ENCODE results near the gene SEMA6D.

SEMA6D gene

GRCh38 chr15:47784820-47785219, 67.5 kb downstream of the SEMA6D start:
- no peak for DNase-seq (ENCODE audit: low read depth in 2 of 2)

GRCh38 chr15:47786371-47786770, 69.1 kb downstream of the SEMA6D start:
- DNase-seq (ENCODE audit: low read depth in 2 of 2): no peak

GRCh38 chr15:47787875-47788274, 70.6 kb downstream of the SEMA6D start:
- no peak for DNase-seq (ENCODE audit: low read depth in 2 of 2)

GRCh38 chr15:47788685-47789084, 71.4 kb downstream of the SEMA6D start:
- DNase-seq (ENCODE audit: low read depth in 2 of 2): no peak

DNA sequence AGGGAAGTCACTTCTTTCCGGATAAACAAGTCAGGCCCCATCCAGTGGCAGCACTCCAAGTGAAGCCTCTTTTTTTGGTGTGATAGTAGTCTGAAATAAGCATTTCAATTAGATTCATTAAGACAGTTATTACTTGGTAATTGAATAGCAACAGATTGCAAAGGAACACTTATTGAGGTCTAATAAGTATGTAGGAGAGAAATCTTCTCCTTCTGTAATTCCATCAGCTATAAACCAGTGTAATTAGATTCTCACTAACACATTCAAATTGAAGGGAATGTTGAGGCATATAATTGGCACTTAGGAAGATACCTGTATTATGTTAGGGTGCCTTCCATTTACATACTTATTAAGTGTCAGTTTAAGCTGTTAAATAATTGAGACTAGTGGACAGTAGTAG, 73.9 kb downstream of the SEMA6D start:
- no peak for DNase-seq (ENCODE audit: low read depth in 2 of 2)

- DNase-seq (ENCODE audit: low read depth in 2 of 2): no peak
These were observed 74.9 kb downstream of the SEMA6D start for GRCh38 chr15:47792231-47792630.

DNA sequence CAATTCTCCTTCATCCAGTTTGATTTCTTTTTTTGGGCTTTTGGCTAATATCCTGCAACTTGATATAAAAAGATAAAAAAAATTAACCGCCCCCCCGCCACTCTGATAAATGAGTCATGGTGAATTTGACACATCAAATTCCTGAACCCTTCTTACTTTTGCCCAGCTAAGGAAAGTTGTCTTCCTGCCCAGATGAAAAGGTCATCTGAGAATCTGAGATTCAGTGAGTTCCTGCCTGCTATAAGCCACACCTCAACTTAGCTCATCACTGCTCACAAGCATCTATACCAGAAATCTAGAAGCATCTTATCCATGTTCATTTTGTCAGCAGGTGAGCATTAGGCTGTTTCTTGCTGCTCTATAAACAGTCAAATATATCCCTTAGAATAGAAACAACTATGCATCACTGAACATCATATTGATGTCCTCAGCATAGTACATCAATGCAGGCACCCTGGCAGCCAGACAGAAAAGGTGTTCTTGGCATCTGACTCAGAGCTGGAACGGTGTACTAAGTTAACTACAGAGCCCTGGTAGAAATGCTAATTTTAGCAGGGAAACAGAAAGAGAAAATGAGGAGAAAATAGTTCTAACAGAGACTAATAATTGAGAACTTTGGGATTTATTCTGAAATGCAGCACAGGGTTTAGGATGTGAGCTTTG, 77.1 kb downstream of the SEMA6D start:
- no peak for DNase-seq (ENCODE audit: low read depth in 2 of 2)

- DNase-seq (ENCODE audit: low read depth in 2 of 2): no peak
These were observed 78.6 kb downstream of the SEMA6D start for GRCh38 chr15:47795864-47796263.

DNA sequence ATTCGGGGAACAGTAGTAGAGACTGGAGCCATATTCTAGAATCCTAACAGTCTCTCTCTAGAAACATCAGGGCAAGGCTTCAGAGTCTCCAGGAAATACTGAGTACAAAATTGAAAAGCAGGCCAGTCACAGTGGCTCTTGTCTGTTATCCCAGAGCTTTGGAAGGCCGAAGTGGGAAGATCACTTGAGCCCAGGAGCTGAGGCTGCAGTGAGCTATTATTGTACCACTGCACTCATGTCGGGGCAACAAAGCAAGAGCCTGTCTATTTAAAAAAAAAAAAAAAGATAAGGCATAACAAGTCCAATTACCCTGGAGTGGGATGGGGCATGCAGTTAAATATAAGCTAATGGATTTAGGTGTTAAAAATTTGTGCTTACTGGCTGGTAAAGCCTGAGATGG, 79.0 kb downstream of the SEMA6D start:
- no peak for DNase-seq (ENCODE audit: low read depth in 2 of 2)

DNA sequence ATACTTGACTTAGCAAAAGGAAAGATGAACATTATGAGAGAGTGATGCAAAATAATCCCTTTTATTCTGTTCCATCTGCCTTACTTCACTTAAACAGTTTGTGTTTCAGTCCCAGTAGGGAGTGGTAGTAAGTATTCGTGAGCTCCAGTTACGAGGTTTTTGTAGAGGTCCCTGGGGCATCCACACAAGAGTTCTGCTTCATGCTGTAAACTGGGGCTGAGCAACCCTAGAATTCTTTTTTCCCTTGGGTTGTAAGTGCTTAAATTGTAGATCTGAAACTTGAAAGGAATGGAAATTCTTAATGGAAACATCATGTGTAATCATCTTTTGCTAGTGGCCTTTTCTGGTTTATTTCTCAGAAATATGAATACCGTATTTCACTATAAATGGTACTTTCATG, 79.5 kb downstream of the SEMA6D start:
- DNase-seq (ENCODE audit: low read depth in 2 of 2): no peak

DNA sequence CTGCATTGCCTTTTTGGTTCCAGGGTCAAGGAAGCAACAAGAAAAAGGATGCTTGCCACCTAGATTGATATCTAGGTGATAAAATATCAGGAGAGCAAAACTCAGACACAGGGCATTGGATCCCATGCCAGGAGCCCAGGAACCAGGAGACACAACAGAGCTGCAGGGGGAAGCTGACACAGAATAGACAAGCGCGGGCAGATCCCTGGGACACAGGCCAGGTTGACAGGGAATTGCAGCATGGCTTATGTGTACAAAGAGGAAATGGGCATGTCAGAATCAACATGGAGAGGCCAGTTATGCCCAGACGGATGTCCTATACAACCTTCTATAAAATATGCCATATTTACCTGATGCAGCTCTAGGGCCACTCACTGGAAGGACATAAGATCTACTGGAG, 84.2 kb downstream of the SEMA6D start:
- DNase-seq (ENCODE audit: low read depth in 2 of 2): no peak

DNA sequence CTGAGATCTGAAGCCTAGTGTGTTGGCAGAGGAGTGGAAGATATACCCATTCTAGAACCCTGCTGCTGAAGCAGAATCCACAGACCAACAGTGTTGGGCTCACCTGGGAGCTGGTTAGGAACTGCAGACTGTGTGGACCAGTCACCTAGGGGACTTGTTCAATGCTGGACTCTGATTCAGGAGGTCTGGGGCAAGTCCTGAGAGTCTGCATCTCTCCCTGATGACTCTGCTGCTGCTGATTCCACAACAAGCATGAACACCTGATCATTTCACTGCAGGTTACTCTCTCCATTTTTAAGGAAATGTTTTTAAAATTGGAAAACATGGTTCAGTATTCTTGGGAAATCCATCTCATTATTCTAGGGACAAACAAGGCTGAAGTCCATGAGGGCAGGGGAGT, 84.9 kb downstream of the SEMA6D start:
- no peak for DNase-seq (ENCODE audit: low read depth in 2 of 2)

- no peak for DNase-seq (ENCODE audit: low read depth in 2 of 2)
These were observed 86.5 kb downstream of the SEMA6D start for GRCh38 chr15:47803767-47804166.

- no peak for DNase-seq (ENCODE audit: low read depth in 2 of 2)
These were observed 87.4 kb downstream of the SEMA6D start for GRCh38 chr15:47804733-47805132.

- no peak for DNase-seq (ENCODE audit: low read depth in 2 of 2)
These were observed 88.7 kb downstream of the SEMA6D start for GRCh38 chr15:47806008-47806407.

GRCh38 chr15:47811172-47811571, 93.9 kb downstream of the SEMA6D start:
- no peak for DNase-seq (ENCODE audit: low read depth in 2 of 2)

- DNase-seq (ENCODE audit: low read depth in 2 of 2): no peak
These were observed 95.2 kb downstream of the SEMA6D start for GRCh38 chr15:47812470-47812999.

- no peak for DNase-seq (ENCODE audit: low read depth in 2 of 2)
These were observed 96.6 kb downstream of the SEMA6D start for GRCh38 chr15:47813748-47814384.

DNA sequence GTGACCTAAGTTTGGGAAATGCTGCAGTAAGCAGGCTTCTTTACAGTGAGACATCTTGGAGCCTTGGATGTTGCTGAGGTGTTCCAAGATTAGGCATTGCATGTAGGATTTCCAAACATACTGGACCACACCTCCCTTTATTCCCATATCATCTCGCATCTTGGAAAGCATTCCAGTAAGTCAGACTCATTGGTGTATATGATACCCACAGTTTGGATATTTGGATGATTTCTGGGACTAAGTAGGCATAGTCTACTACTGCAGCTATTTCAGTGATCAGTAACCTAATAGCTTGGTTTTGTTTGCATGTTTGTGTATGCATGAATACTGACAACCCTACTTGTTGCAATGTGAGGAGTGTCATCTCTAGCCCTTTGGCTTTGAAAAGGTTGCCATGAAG, 97.3 kb downstream of the SEMA6D start:
- no peak for DNase-seq (ENCODE audit: low read depth in 2 of 2)

DNA sequence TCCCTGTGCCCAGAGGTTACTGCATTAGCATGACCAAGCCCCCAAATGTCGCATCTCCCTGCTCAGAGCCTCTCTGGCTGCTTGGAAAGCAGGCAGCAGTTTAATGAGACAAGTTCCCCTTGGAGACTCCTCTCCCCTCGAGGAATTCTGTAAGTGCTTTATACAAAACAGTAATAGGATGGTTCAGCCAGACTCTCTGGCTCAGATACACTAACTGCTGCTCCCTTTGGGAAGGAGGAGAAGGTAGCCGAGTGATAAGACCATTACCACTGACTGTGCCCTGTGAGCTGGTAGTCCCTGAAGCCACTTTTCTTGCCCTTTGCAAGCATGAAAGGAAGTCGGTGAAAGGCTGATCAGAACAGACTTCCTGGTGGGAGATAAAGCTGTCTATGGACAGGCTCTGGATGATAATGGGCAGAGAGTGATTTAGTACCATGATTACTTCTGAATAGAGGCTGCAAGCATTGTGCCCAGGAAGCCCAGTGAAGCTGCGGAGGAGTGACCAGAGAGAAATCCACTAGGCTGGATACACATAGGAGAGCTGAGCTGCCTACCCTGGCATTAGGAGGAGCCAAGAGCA, 100.8 kb downstream of the SEMA6D start:
- DNase-seq (ENCODE audit: low read depth in 2 of 2): no peak

DNA sequence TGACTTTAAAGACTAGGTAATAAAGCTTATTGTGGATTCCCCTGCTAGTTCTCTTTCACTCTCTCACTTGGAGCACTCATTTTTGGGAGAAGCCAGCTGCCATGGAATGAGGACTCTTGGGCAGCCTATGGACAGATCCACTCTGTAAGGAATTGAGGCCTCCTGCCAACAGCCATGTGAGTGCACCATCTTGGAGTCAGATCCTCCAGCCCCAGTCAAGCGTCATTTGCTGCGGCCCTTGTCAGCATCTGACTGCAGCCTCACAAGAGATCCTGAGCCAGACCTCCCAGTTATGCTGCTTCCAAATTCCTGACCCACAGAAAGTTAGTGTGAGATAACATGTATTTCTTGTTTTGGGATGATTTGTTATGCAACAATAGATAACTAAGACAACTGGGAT, 101.9 kb downstream of the SEMA6D start:
- DNase-seq (ENCODE audit: low read depth in 2 of 2): no peak

- no peak for DNase-seq (ENCODE audit: low read depth in 2 of 2)
These were observed 102.9 kb downstream of the SEMA6D start for GRCh38 chr15:47820057-47820746.

Data from activated CD8-positive, alpha-beta memory T cell treated with anti-CD3 and anti-CD28 coated beads for 4 hours (primary cell).